IPS-15b (cell line): ENCODE measurements around the gene TNNI3.
"Not testable (repeated sequence)": the region's sequence is repeated elsewhere in the genome, so short reads cannot be mapped to it uniquely, and the experiment has no call there.

ENCODE experiments used
- H3K27me3 ChIP-seq: one replicate; pipeline ENCODE4 v1.6.1; 2013; ENCODE audit warnings: low read length; ENCODE audit not compliant: control insufficient read depth, insufficient read depth
- H3K36me3 ChIP-seq: one replicate; pipeline ENCODE4 v1.6.1; 2013; ENCODE audit warnings: low read length; ENCODE audit not compliant: control insufficient read depth, insufficient read depth
- H3K4me1 ChIP-seq: one replicate; pipeline ENCODE4 v1.6.1; 2013; ENCODE audit warnings: mild to moderate bottlenecking, low read length; ENCODE audit not compliant: control insufficient read depth, insufficient read depth
- H3K4me3 ChIP-seq: one replicate; pipeline ENCODE4 v1.5.1; 2013; ENCODE audit warnings: low read depth, low read length
- H3K9ac ChIP-seq: one replicate; pipeline ENCODE4 v1.6.1; 2013; ENCODE audit warnings: low read depth, mild to moderate bottlenecking, low read length
- H3K9me3 ChIP-seq: one replicate; pipeline ENCODE4 v1.6.1; 2013; ENCODE audit warnings: mild to moderate bottlenecking, low read length; ENCODE audit not compliant: control insufficient read depth, insufficient read depth

The TNNI3 gene

DNA sequence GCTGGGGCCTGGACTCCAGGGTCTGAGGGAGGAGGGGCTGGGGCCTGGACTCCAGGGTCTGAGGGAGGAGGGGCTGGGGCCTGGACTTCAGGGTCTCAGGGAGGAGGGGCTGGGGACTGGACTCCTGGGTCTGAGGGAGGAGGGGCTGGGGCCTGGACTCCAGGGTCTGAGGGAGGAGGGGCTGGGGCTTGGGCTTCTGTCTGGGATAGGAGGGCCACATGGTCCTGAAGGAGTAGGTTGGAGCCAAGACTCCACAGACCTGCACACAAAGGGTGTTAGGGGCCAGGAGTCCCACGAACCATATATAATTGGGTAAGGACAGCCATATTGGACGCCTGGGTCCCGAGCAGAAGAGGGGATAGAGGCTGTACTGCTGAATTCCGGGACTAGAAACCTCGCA lies 1.7 kb downstream of the TNNI3 start:
- not testable (repeated sequence) for H3K27me3 ChIP-seq, H3K9ac ChIP-seq, H3K36me3 ChIP-seq, H3K9me3 ChIP-seq
- peaks cover 11% of the 10 kb centered on the region for H3K4me1 ChIP-seq
- peak overlapping the region; percentile 79 for H3K4me3 ChIP-seq

DNA sequence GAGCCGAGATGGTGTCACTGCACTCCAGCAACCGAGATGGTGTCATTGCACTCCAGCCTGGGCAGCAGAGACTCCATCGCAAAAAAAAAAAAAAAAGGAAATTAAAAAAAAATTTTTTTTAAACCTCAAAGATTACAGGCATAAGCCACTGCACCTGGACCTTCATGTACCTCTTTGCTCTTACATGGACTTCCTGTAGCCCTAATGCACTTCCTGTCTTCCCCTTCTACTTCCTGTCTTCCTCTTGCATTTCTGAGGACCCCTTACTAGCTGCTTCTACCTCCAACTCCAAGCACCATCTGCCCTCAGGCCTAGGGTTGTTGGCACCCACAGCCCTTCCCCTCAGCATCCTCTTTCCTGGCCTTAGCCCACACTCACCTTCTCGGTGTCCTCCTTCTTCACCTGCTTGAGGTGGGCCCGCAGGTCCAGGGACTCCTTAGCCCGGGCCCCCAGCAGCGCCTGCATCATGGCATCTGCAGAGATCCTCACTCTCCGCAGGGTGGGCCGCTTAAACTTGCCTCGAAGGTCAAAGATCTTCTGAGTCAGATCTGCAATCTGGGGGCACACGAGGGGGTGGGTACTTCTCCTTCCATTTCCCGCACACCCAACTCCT lies 3.8 kb downstream of the TNNI3 start:
- H3K9ac ChIP-seq = no peak overlapping the region
- H3K36me3 ChIP-seq = peaks cover 5% of the 10 kb centered on the region
- H3K4me1 ChIP-seq = peaks cover 11% of the 10 kb centered on the region
- no peaks in the 10 kb centered on the region for H3K27me3 ChIP-seq
- no peak overlapping the region for H3K4me3 ChIP-seq
- no peaks in the 10 kb centered on the region for H3K9me3 ChIP-seq

DNA sequence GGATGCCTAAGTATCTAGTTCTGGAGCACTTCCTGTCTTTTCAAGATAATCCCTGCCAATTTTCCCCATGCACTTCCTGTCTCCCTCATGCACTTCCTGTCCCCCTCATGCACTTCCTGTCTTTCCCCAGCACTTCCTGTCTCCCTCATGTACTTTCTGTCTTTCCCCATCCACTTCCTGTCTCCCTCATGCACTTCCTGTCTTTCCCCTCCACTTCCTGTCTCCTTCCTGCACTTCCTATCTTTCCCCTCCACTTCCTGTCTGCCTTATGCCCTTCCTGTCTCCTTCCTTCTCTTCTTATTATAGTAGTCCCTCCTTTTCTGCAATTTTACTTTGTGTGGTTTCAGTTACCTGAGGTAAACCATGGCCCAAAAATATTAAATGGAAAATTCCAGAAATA lies 5.5 kb downstream of the TNNI3 start:
- no peak overlapping the region for H3K9ac ChIP-seq
- H3K4me3 ChIP-seq = no peak overlapping the region
- no peaks in the 10 kb centered on the region for H3K27me3 ChIP-seq
- peaks cover 18% of the 10 kb centered on the region for H3K4me1 ChIP-seq
- H3K36me3 ChIP-seq = peaks cover 5% of the 10 kb centered on the region
- H3K9me3 ChIP-seq = no peaks in the 10 kb centered on the region

DNA sequence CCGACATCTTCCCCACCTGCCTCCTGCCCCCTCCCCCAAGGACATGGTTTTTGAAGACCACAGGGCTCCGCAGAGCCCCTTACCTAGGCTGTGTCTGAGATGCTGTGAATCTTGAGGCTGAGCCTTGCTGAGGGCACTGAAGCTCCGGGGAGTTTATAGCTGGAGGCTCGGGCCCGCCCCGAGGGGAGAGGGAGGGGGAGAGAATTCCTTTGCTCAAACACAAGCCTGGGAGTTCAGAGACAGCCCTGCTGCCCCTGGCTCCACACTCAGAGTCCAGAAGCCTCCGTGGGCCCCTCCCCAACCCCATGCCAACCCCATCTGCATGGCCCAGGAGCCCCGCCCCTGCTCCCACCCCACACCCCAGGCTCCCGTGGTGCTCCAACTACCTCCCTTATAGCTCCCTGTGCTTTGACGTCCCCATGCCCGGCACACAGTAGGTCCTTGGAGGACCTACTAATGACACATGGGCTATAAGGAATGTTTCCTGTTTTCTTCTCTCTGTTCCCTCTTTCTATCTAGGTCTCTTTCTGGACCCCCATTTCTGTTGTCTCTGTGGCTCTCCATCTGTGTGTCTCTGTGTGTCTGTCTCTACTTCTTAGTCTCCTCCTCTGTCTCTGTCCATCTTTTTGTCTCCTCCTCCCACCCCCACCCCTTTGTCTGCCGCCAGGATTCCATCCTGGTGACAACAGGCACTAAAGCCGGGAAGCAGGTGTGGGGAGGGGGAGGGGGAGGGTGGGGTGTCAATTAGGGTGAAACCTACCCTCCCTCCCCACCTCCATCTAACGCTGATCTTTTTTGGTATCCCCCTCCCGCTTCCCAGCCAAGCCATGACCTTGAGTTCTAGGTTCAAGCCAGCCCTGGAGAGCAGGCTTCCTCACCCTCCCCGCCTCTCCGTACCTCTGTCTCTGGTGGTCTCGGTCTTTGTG lies 8.2 kb downstream of the TNNI3 start, which contains the start of gene TNNT1:
TNNT1 (minus strand) TSS at position 129 of the 926 bp plus-strand sequence. CDS start 2,049 bp downstream, outside the sequence.
- H3K4me3 ChIP-seq = peak within 1 kb of the TSS; percentile 38
- H3K9ac ChIP-seq = no peak within 1 kb of the TSS
- no peaks in the 10 kb centered on the region for H3K27me3 ChIP-seq
- peaks cover 10% of the 10 kb centered on the region for H3K36me3 ChIP-seq
- H3K9me3 ChIP-seq = no peaks in the 10 kb centered on the region
- peaks cover 18% of the 10 kb centered on the region for H3K4me1 ChIP-seq

DNA sequence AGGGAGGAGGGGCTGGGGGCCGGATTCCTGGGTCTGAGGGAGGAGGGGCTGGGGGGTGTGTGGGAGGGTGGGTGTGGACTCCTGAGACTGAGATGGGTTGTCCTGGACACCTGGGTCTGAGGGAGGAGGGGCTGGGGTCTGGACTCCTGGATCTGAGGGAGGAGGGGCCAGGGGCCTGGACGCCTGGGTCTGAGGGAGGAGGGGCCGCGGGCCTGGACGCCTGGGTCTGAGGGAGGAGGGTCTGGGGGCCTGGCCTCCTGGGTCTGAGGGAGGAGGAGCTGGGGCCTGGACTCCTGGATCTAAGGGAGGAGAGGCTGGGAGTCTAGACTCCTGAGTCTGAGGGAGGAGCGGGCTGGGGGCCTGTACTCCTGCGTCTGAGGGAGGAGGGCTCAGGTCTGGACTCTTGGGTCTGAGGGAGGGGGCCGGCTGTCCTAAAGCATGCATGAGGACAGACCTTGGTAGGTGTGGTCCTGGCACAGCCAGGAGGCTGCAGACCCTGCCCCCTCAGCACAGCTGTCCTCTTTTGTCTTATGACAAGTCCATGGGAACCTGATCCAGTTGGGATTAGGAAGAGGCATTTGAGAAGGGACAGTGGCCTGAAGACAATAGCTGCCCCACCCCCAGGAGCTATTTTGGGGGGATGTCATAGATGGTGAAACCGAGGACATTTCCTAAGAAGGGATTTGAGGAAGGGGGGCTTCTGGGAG lies 9.8 kb downstream of the TNNI3 start:
- no peaks in the 10 kb centered on the region for H3K27me3 ChIP-seq
- H3K36me3 ChIP-seq = peaks cover 10% of the 10 kb centered on the region
- H3K4me3 ChIP-seq = peak overlapping the region; percentile 31
- peaks cover 18% of the 10 kb centered on the region for H3K4me1 ChIP-seq
- no peak overlapping the region for H3K9ac ChIP-seq
- H3K9me3 ChIP-seq = no peaks in the 10 kb centered on the region

DNA sequence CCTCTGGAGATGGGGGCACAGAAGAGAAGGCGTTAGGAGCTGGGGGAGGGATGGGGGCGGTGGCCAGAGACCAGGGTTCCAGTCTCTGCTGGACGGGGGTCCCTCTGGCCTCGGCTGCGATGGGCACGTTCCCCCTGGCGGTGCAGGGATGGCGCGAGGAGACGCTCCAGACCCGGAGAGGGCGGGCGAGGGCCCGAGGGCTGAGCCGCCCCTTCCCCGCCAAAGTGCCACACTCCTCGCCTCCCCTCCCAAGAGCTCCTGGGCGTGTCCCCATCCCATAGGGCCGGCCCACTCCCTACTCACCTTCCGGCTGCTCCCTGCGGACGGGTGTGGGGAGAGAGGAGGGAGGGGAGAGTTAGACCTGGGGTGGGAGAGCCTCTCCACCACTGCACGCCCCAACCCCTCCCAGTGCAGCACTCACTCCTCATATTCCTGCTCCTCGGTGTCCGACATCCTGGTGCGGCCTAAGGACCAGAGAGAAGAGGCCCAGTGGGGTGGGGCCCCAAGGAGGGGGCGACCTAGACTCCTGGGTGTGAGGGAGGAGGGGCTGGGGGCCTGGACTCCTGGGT lies 10.7 kb downstream of the TNNI3 start:
- no peaks in the 10 kb centered on the region for H3K9me3 ChIP-seq
- H3K4me3 ChIP-seq = peak overlapping the region; percentile 68
- no peak overlapping the region for H3K9ac ChIP-seq
- H3K36me3 ChIP-seq = peaks cover 7% of the 10 kb centered on the region
- H3K4me1 ChIP-seq = peaks cover 18% of the 10 kb centered on the region
- no peaks in the 10 kb centered on the region for H3K27me3 ChIP-seq

DNA sequence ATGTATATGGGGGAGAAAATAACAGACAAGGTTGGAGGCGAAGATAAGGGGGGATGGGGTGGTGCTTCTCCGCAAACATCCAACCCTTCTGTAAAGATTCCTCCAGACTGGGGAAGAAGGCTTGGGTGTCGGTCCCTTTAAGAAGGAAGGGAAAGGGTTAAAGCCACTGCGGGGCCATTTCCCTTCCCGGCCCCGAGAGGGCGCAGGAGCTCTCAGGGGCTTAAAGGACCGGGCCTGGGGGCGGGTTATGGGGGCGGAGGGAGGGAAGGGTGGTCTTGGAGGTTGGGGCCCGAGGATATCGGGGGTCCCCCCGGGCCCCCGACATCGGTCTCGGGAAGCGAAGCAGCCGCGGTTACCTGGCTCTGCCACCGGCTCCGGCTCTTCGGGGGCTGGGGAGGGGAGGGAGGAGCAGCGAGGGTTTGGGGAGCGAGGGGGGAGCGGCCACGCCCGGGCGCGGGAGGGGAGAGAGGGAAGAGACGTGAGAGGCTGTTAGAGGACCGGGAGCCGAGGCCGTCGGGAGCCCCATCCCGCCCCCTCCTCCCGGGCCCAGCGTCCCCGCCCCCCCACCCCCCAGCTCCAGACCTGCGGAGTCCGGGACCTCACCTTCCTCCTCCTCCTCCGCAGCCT lies 11.3 kb downstream of the TNNI3 start:
- H3K9ac ChIP-seq = no peak overlapping the region
- peaks cover 6% of the 10 kb centered on the region for H3K36me3 ChIP-seq
- H3K4me3 ChIP-seq = peak overlapping the region; percentile 68

DNA sequence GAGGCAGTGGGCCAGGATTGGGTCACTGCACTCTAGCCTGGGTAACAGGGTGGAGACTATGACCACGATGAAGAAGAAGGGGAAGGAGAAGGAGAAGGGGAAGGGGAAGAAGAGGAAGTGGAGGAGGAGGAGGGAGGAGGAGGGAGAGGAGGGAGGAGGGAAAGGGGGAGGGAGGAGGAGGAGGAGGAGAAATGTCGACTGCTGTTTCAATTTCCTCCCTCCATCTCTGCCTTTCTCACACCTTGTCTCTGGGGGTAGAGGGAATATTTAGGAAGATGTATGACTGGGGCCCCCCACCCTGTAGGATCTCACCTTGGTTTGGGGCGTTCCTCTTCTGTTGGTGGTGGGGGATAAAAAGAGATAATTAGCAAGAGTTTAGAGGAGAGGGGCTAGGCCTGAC lies 12.3 kb downstream of the TNNI3 start:
- H3K36me3 ChIP-seq = peaks cover 6% of the 10 kb centered on the region
- no peak overlapping the region for H3K9ac ChIP-seq
- no peaks in the 10 kb centered on the region for H3K27me3 ChIP-seq
- no peaks in the 10 kb centered on the region for H3K9me3 ChIP-seq
- H3K4me3 ChIP-seq = peak overlapping the region; percentile 32
- H3K4me1 ChIP-seq = peaks cover 19% of the 10 kb centered on the region

More for the DNA sequence above, 11.3 kb downstream of the TNNI3 start:
- Histone ChIP-seq H3K9me3 (no peaks in the 10 kb centered on the region), H3K27me3 (no peaks in the 10 kb centered on the region), H3K4me1 (peaks cover 18% of the 10 kb centered on the region)

DNA sequence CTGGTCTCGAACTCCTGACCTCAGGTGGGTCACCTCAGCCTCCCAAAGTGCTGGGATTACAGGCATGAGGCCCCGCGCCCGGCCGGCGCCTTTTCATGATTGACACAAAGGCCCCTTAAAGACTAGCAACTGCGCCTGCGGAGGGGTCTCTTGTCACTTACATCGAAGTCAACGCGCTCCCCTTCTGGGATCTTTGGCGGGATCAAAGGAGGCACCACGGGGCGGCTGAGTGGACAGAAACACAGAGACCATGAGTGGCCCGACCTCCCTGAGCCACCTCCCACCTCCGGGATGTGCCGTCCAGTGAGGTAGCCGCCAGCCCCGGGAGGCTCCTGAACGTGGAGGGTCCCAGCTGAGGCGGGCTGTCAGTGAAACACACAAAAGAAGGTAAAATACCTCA lies 15.8 kb downstream of the TNNI3 start:
- Histone ChIP-seq H3K36me3 (peaks cover 6% of the 10 kb centered on the region), H3K27me3 (no peaks in the 10 kb centered on the region), H3K4me1 (peaks cover 2% of the 10 kb centered on the region), H3K9ac (no peak overlapping the region), H3K9me3 (no peaks in the 10 kb centered on the region), H3K4me3 (no peak overlapping the region)

DNA sequence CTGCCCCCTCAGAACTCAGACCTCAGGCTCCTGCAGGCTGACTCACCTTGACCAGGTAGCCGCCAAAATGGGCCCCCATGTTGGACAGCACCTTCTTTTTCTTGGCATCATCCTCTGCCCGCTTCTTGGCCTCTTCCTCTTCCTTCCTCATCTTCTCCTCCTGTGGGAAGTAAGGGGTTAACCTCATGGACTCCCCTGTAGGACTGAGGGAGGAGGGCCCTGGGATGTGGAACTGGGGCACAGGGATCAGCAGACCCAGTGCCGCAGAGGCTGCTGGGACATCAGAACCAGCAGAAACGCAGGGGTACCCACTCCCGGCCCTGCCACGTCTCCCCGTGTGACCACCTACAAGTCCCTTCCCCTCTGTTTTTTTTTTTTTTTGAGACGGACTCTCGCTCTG lies 19.6 kb downstream of the TNNI3 start:
- no peaks in the 10 kb centered on the region for H3K9me3 ChIP-seq
- peaks cover 11% of the 10 kb centered on the region for H3K36me3 ChIP-seq
- no peak overlapping the region for H3K4me3 ChIP-seq
- H3K4me1 ChIP-seq = peaks cover 2% of the 10 kb centered on the region
- no peak overlapping the region for H3K9ac ChIP-seq
- H3K27me3 ChIP-seq = no peaks in the 10 kb centered on the region
